HS-5 (cell line): ENCODE results near the gene MAL.

Source experiments
- DNase-seq: peaks from one replicate; pipeline ENCODE4 v3.0.0-alpha.2; 2012; ENCODE audit warnings: low read depth

The MAL gene

GRCh38 chr2:95099910-95100309 is 74.4 kb downstream of the MAL start:
- no peak for DNase-seq
